Adipocyte (in vitro differentiated cells): ENCODE results near the gene TBATA.
A peak's percentile ranks its signal among the peaks of the same experiment; 100 is the strongest.

Experiments used
- DNase-seq: peaks from one replicate; pipeline ENCODE4 v3.0.0-alpha.2; 2015; ENCODE audit warnings: low read depth
- H3K27me3 ChIP-seq: replicated peaks from 2 replicates; pipeline ENCODE4 v1.7.0; 2013; ENCODE audit warnings: mild to moderate bottlenecking, low read length, moderate library complexity; ENCODE audit not compliant: control insufficient read depth, insufficient read depth
- H3K36me3 ChIP-seq: 2 replicates; pipeline ENCODE4 v1.7.0; 2013; ENCODE audit warnings: low read length, mild to moderate bottlenecking, moderate library complexity; ENCODE audit not compliant: control insufficient read depth, insufficient read depth, severe bottlenecking
- H3K4me1 ChIP-seq: 2 replicates; pipeline ENCODE4 v1.7.0; 2013; ENCODE audit warnings: mild to moderate bottlenecking, low read length, moderate library complexity; ENCODE audit not compliant: control insufficient read depth, insufficient read depth
- H3K4me3 ChIP-seq: 2 replicates; pipeline ENCODE4 v1.7.0; 2013; ENCODE audit warnings: mild to moderate bottlenecking, low read length, moderate library complexity
- H3K9ac ChIP-seq: 2 replicates; pipeline ENCODE4 v1.7.0; 2013; ENCODE audit warnings: mild to moderate bottlenecking, low read length, moderate library complexity
- H3K9me3 ChIP-seq: 2 replicates; pipeline ENCODE4 v1.7.0; 2013; ENCODE audit warnings: mild to moderate bottlenecking, low read length, moderate library complexity; ENCODE audit not compliant: control insufficient read depth

Gene TBATA, protein sequence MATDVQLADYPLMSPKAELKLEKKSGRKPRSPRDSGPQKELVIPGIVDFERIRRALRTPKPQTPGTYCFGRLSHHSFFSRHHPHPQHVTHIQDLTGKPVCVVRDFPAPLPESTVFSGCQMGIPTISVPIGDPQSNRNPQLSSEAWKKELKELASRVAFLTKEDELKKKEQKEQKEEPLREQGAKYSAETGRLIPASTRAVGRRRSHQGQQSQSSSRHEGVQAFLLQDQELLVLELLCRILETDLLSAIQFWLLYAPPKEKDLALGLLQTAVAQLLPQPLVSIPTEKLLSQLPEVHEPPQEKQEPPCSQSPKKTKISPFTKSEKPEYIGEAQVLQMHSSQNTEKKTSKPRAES

DNA sequence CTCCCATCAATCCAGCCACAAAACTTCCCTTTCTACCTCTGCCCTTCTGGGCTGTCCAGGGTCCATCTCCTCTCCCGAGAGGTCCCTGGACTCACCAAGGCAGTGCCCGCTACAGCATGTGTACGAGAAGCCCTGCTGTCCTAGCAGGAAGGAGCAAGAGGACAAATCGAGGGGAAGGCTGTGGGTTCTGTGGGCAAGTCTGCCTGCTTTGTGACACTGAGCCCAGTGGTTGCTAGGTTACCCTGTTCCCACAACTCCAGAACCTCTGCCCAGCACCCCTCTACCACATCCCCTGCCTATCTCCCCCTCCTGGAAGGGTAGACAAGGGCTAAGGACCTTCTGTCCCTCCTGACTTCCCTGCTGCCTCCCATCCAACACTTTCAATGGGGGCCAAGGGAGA is at the start of gene TBATA:
TBATA (minus strand) TSS at position 188 of the 400 bp plus-strand sequence. CDS start 1,998 bp downstream, outside the sequence.
- H3K27me3 ChIP-seq: peaks cover 12% of the 10 kb centered on the region
- no peak within 1 kb of the TSS for H3K4me3 ChIP-seq
- no peak for DNase-seq
- no peaks in the 10 kb centered on the region for H3K36me3 ChIP-seq
- H3K4me1 ChIP-seq: peaks cover 10% of the 10 kb centered on the region
- H3K9me3 ChIP-seq: no peaks in the 10 kb centered on the region
- H3K9ac ChIP-seq: no peak within 1 kb of the TSS

DNA sequence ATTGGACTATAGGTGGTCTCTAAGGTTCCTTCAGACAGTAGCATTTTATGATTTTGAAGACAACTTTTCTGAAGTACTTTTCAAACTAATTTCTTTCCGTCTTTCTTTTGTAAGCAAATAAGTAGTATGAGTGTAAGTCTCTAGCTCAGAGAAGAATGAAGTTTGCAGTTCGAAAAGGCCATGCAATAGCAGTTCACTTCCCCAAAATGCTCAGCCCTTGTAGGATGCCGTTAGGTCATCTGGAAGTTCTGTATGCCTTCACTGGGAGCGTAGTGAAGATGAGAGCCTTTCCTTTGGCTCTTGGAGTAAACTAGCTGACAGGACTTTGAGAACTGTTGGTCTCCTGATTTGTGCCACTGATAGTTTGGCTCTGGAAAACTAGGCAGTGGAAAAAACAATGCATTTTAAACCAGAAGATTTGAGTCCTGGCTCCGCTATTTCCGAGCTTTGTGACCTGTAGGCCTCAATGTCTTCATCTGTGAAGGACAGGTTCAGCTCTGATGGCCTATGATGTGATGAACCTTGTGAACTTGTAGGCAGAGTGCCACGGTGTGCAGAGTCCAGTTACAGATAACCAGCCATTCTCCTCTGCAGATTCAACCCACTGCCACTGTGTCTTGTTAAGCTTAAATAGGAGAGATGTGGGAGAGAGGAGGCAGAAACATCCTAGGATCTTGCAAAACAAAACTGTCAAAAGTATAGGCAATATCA is 49.4 kb upstream of the TBATA start:
- Histone ChIP-seq H3K9me3 (no peaks in the 10 kb centered on the region), H3K4me3 (no peak overlapping the region), H3K9ac (no peak overlapping the region), H3K36me3 (peaks cover 8% of the 10 kb centered on the region), H3K27me3 (no peaks in the 10 kb centered on the region), H3K4me1 (peaks cover 47% of the 10 kb centered on the region)
- no peak for DNase-seq

DNA sequence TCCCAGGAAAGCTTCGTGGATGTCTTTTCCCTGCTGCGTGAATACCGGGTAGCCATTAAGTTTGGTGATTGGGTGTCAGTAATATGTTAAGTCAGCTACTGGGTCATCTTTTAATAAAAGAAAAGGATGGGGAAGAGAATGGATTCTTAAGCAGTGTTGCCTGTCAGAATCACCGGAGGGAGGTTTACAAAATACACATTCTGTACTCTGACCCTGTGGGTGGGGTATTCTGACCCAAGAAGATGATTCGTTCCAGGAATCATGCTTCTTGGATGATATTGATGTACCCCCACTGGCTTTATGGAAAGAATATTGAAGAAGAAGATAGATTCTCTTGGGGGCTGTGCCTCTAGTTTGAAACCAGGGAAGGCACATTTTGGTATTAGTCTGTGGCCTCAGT is 48.8 kb upstream of the TBATA start:
- Histone ChIP-seq H3K9me3 (no peaks in the 10 kb centered on the region), H3K4me3 (no peak overlapping the region), H3K36me3 (peaks cover 13% of the 10 kb centered on the region), H3K27me3 (no peaks in the 10 kb centered on the region), H3K4me1 (peaks cover 47% of the 10 kb centered on the region), H3K9ac (no peak overlapping the region)
- no peak for DNase-seq

DNA sequence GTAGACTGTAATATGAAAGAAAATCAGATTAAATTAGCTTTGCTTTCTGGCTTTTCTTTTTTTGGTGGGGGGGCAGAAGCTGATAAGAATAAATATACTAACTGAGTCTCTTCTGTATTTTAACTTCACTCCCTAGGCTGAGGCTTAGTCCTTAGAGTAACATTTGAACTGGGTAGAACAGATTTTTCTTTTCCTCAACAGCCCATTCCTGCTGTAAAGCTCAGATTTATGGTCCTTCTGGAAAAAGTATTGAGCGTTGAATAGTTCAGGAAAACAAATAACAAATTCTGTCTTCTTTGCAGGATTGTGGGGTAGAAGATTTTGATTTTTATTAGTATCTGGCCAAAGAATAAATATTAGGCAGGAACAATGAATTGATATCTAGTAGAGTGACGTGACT is 48.4 kb upstream of the TBATA start:
- H3K36me3 ChIP-seq: peaks cover 17% of the 10 kb centered on the region

DNA sequence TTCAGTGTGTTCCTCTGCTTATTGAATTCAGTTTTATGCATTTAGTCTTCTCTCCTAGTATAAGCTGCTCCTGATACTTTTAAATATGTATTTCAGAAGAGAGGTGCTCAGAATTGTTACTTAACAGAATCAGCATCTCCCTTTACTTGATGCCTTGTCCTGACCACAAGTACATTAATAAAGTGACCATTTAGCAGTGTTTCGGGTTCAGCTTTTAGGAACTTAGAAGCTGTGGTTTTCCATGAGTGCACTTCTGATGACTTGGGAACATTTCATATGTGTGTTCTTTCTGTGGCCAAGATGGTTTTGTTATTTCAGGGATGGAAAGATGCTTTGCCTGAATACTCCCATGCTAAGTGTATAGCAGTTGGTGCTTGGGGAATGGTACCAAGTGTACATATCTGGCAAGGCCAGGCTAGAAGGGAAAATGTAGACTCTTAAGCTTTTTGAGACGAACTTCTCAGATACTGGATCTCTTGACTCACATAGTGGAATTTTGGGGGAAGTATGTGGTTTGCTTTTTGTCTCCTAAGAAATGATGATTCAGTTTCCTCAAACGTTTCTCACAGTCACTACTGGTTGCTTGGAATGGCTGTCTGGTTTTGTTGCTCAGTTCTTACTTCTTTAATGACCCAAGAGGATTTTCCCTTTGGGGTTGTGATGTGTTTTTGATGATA is 47.8 kb upstream of the TBATA start:
- H3K4me1 ChIP-seq: peaks cover 39% of the 10 kb centered on the region
- H3K4me3 ChIP-seq: peak overlapping the region; percentile 5
- no peaks in the 10 kb centered on the region for H3K9me3 ChIP-seq
- DNase-seq: peak; percentile 80
- peaks cover 18% of the 10 kb centered on the region for H3K36me3 ChIP-seq
- H3K27me3 ChIP-seq: no peaks in the 10 kb centered on the region
- H3K9ac ChIP-seq: peak overlapping the region; percentile 15

More for the DNA sequence above, 48.4 kb upstream of the TBATA start:
- Histone ChIP-seq H3K4me1 (peaks cover 44% of the 10 kb centered on the region), H3K9me3 (no peaks in the 10 kb centered on the region), H3K27me3 (no peaks in the 10 kb centered on the region), H3K9ac (no peak overlapping the region), H3K4me3 (no peak overlapping the region)
- DNase-seq: no peak

DNA sequence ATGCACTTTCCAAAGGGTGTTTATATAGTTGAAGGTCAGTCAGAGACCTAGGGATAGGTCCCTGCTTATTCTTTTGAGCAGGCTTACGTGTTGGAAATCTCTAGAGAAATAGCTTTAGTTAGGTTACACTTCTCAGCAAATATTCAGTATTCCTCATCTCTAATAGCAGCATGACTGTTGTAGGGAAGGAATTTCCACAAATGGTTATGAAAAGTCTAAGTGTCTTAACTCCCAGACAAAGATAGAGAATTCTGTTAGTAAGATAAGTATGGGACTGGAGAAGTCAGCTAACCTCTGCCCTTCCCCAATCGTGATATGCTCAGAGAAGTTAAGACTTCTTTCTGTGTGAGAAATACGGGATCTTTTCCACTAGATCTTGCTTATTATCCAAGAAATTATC is 47.0 kb upstream of the TBATA start:
- no peak for DNase-seq
- H3K4me3 ChIP-seq: no peak overlapping the region
- no peaks in the 10 kb centered on the region for H3K27me3 ChIP-seq
- H3K9ac ChIP-seq: no peak overlapping the region
- no peaks in the 10 kb centered on the region for H3K9me3 ChIP-seq
- H3K36me3 ChIP-seq: peaks cover 19% of the 10 kb centered on the region
- H3K4me1 ChIP-seq: peaks cover 39% of the 10 kb centered on the region

DNA sequence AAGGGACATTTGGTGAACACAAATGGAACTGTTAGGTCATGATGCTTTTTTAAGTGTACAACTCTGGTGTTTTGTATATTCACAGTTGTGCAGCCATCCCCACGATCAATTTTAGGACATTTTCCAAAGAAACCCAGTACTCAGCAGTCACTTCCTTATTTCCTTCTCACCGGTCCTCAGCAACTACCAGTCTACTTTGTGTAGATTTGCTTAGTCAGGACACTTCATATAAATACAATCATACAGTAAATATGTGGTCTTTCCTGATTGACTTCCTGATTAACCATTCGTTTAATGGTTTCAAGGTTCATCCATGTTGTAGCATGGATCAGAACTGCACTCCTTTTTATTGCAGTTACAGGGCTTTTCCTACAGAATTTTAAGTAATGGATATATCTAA is 45.0 kb upstream of the TBATA start:
- DNase-seq: no peak
- no peaks in the 10 kb centered on the region for H3K27me3 ChIP-seq
- H3K9ac ChIP-seq: no peak overlapping the region
- H3K4me1 ChIP-seq: peaks cover 26% of the 10 kb centered on the region
- H3K36me3 ChIP-seq: peaks cover 24% of the 10 kb centered on the region
- H3K9me3 ChIP-seq: no peaks in the 10 kb centered on the region
- H3K4me3 ChIP-seq: no peak overlapping the region

DNA sequence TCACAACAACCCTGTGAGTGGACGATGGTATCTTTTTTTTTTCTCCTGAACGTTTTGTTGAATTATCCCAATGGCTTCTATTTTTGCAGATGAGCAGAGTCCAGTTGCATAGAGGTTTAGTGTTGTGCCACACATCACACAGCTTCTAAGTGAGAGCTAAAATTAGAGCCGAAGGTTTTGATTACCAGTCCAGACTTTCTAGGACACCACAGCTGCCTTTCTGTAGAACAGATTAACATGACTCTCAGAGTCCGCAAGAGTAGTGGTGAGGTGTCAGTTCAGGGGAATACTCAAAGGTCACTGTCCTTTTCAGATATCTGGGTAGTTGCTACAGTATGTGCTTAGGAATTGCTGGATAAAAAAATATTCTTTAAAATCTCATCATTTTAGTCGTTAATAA is 44.4 kb upstream of the TBATA start:
- no peak overlapping the region for H3K4me3 ChIP-seq
- no peaks in the 10 kb centered on the region for H3K9me3 ChIP-seq
- peaks cover 24% of the 10 kb centered on the region for H3K36me3 ChIP-seq
- no peak for DNase-seq
- H3K9ac ChIP-seq: no peak overlapping the region
- peaks cover 20% of the 10 kb centered on the region for H3K4me1 ChIP-seq
- no peaks in the 10 kb centered on the region for H3K27me3 ChIP-seq

DNA sequence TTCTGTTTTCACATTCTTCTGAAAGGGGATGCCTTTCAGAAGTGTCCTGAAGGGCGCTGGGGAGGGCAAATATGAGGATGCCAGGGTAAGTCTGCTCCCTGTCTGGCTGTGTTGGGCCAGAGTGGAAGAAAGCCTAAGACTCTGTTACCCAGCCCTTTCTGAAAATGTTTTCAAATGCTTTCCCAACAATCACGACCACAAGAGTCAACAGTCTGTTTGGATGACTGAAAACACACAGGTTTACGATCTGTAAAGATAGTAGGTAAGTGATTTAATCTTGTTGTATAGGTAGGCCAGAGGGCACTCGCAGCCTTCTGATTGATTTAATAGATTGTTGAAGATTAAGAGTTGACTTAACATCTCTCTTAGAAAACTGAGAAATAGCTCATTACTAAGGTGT is 43.7 kb upstream of the TBATA start:
- Histone ChIP-seq H3K27me3 (no peaks in the 10 kb centered on the region), H3K4me3 (no peak overlapping the region), H3K4me1 (peaks cover 17% of the 10 kb centered on the region), H3K9me3 (no peaks in the 10 kb centered on the region), H3K9ac (no peak overlapping the region), H3K36me3 (peaks cover 24% of the 10 kb centered on the region)
- DNase-seq: no peak

DNA sequence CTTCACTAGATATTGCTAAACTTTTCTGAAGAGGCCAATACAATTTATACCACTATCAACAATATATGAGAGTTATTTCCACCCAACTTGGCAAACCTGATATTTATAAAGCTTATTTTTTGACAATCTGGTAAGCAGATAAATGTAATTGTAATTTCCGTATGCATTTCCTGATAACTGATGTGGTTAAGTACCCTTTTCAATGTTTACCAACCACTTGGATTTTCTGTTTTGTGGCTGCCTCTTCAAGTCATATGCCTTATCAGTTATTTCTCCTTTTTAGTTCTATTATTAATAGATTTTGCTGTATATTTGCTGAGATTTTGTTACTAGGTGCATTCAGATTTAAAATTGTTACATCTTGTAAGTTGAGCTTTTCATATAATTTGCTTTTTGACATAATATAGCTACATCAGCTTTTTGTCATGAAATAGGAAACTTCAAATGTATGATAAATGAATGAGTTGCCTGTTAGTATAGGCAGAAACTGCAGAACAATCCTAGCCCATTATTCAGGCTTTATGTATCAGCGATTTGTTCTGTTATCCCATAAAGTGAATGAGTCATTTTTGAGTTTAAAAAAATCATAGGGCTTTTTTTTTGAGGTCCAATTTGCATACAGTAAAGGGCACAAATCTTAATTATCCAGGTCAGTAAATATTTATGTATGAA is 42.0 kb upstream of the TBATA start:
- DNase-seq: no peak
- Histone ChIP-seq H3K9me3 (no peaks in the 10 kb centered on the region), H3K4me3 (no peak overlapping the region), H3K4me1 (peaks cover 4% of the 10 kb centered on the region), H3K9ac (no peak overlapping the region), H3K36me3 (peaks cover 24% of the 10 kb centered on the region), H3K27me3 (no peaks in the 10 kb centered on the region)
